Right renal pelvis (tissue), 4 donors: ENCODE data around the gene TEX35. TPM values are rescaled to one million over a fixed set of nuclear protein-coding genes. Genes with fewer than 3 reads are reported as not detected.
"Not testable (repeated sequence)": the region's sequence is repeated elsewhere in the genome, so short reads cannot be mapped to it uniquely, and the experiment has no call there.

Source experiments
- DNase-seq, 4 donors: peaks; one replicate each; pipeline ENCODE4 v3.0.0-alpha.2; 2013; ENCODE audit warnings: low read depth in 4 of 4, low spot score in 3 of 4, missing footprints in 1 of 4
- polyA plus RNA-seq, 4 donors: library from polyadenylated mRNA; unstranded; fragments of 120-200 nt; gene quantifications; one replicate each; pipeline ENCODE4 v1.2.1, GENCODE V29; 2013; ENCODE audit not compliant: insufficient read length in 4 of 4

Gene TEX35
- polyA plus RNA-seq, 4 donors = not detected

- DNase-seq = no peak
Observed at GRCh38 chr1:178539291-178539690, 26.4 kb downstream of the TEX35 start.

DNA sequence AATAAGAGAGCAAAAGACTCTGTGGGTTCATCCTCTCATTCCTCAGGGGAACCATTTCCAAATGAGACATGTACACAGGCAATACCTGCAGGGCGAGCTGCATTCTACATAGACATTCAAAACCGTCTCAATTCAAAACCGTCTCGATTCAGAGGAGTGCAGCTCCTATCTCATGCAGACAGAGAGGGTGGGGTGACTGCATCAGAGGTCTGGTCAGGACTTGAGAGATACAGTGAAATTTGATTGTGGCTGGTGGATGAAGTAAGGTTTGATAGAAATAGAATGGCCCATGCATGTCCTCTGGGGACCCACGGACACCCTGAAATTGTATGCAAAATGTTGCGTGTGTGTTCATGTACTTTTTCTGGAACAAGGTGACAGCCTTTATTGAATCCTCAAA, 27.3 kb downstream of the TEX35 start:
- no peak for DNase-seq

- DNase-seq = no peak
Observed at GRCh38 chr1:178540646-178541045, 27.7 kb downstream of the TEX35 start.

DNA sequence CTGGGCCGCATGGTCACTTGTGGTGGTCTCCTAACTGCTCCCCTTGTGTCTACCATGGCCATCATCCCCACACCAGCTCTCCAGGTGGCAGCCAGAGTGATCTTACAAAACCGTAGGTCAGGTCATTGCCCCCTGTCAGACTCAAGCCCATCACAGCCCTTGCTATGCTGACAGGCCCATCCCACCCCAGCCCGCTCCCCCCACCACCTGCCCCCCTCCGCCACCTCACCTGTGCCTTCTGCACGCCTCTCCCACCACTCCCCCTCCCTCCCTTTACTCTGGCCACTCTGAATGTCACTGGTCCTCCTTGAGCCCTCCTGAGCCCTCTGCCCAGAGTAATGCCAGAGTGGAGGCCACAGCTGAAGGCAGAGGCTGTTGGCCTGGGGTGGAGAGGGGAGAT, 28.5 kb downstream of the TEX35 start:
- DNase-seq = no peak

- peak; percentile 31 to 60 (median 41) for DNase-seq
Observed at GRCh38 chr1:178541829-178542553, 29.1 kb downstream of the TEX35 start.

- DNase-seq = peak; percentile 77 to 94 (median 83)
Observed at GRCh38 chr1:178542554-178543289, 29.8 kb downstream of the TEX35 start.

GRCh38 chr1:178543290-178543607, 30.3 kb downstream of the TEX35 start:
- no peak for DNase-seq

DNA sequence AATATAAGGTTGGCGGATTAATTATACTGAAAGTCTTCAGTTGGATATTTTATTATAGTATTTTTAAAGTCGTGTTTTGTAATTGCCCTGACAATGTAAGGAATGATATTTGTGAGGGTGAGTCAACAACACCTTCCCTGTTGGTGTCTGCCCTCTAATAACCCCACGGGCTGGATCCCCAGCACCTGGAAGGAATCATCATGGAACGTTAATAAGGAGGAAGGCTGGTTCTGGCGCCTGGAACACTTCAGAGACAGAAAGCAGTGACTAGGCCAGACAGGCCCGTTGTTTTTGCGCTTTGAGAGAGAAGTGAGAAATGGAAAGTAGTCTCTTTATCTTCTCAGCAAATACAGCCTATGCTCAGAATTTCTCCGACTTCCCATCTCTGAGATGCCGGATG, 31.6 kb downstream of the TEX35 start:
- no peak for DNase-seq

- DNase-seq = no peak
Observed at GRCh38 chr1:178548108-178548507, 35.2 kb downstream of the TEX35 start.

- DNase-seq = no peak
Observed at GRCh38 chr1:178551307-178551706, 38.4 kb downstream of the TEX35 start.

DNA sequence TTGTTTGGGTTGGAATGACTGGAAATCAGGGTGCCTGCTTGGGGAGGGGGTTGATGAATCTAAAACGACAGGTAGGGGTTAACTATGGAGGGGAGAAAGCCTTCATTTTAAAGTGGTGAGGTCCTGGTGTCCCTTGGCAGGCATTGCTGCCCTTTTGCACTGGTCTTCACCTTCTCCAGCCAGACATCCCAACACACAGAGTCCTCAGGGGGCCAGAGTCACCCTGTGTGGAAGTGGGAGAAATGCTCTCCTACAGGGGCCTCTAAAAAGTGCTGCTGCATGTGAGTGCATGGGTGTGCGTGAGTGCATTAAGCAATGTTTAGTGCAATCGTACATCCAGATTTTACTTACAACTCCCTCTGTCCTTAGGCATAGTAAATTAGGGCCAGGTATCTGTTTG, 39.0 kb downstream of the TEX35 start:
- DNase-seq = no peak

GRCh38 chr1:178552856-178553255, 39.9 kb downstream of the TEX35 start:
- no peak for DNase-seq

GRCh38 chr1:178554351-178554750, 41.4 kb downstream of the TEX35 start:
- not testable (repeated sequence) for DNase-seq

GRCh38 chr1:178555613-178556012, 42.7 kb downstream of the TEX35 start:
- not testable (repeated sequence) for DNase-seq

DNA sequence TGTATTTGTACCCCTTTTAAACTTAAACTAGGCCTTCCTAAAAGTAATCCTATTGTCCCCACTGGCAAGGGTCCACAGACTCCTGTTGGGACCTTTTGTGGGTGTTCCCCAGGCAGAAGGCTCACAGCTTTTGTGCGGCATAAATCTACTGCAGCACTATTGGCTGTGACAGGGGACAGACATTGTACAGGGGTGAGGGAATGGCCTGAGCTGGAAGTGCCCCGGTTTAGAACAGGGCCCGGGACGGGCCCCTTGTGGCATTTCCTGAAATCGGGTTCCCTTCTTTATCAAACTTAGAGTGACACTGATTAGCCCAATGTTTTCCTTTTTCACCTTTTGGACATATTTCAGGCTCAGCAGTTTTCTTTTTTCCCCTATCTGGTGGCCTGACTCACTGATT, 45.9 kb downstream of the TEX35 start:
- not testable (repeated sequence) for DNase-seq

GRCh38 chr1:178560871-178561376, 48.0 kb downstream of the TEX35 start:
- DNase-seq = no peak

DNA sequence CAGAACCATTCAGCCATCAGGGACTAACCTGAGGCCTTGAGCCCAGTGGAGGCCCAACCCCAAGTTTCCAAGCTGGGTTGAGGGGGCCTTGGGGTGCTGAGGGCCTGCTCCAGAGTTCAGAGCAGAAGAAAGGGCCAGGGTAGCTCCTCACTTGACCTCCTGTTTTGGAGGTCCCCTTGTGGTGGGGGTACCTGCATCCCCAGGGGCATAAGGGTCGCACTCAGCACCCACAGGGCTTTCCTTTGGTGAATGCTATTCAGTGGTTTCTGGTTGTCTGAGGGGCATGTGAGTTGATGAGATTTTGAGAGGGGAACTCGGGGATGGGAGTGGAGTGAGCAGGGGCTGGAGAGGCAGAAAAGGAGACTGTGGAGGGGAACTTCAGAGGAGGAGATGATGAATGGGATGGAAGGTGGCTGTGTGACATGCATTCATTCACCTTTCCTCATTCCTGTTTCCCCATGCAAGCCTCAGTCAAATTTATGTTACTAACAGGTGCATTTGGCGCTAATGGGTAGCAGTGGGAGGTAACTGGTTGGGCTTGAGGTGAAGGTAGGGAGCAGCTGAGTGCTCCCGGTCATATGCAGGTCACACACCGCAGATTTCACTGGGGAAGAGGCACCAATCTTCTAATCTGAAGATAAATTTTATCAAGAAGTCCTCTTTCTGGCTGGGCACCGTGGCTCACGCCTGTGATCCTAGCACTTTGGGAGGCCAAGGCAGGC, 50.4 kb downstream of the TEX35 start:
- DNase-seq = no peak

- no peak for DNase-seq
Observed at GRCh38 chr1:178564086-178564782, 51.3 kb downstream of the TEX35 start.

- no peak for DNase-seq
Observed at GRCh38 chr1:178564783-178565180, 51.9 kb downstream of the TEX35 start.

DNA sequence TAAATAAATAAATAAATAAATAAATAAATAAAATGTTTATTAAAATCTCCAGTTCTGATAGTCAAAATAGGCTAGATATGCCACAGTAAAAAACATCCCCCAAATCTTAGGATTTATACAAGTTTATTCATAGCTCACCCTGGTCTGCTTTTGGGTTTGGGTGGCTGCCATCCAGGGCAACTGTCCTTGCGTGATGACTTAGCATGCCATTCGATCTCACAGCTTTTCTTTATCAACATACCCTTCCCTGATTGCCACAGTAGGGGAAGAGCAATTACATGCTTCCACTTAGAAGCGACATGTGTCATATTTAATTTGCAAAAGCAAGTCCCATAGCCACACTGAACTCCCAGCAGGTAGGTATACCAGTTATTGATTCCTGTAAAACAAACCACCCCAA, 52.7 kb downstream of the TEX35 start:
- no peak for DNase-seq

DNA sequence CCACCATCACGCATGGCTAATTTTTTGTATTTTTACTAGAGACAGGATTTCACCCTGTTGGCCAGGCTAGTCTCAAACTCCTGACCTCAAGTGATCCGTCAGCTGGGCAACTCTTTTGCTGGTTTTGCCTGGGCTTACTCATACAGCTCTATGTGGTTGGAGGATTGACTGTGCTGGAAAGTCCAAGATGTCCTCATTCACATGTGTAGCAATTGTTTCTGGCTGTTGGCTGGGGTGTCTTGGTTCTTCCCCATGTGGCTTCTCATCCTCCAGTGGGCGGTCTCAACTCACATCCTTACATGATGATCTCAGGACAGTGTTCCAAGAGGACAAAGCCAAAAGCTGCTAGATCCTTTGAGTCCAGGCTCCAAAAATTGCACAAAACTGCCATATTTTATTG, 53.3 kb downstream of the TEX35 start:
- DNase-seq = no peak
